NT2/D1 (cell line): Measurements from ENCODE around the gene TUB.

Experiments
- SUZ12 ChIP-seq: IDR thresholded peaks from 2 replicates; pipeline ENCODE4 v1.6.1; 2011; ENCODE audit not compliant: insufficient read length, insufficient read depth; ENCODE audit errors: extremely low read depth
- ZNF274 ChIP-seq: IDR thresholded peaks from 2 replicates; pipeline ENCODE4 v1.6.1; 2011; ENCODE audit warnings: mild to moderate bottlenecking, low read depth, low read length

DNA sequence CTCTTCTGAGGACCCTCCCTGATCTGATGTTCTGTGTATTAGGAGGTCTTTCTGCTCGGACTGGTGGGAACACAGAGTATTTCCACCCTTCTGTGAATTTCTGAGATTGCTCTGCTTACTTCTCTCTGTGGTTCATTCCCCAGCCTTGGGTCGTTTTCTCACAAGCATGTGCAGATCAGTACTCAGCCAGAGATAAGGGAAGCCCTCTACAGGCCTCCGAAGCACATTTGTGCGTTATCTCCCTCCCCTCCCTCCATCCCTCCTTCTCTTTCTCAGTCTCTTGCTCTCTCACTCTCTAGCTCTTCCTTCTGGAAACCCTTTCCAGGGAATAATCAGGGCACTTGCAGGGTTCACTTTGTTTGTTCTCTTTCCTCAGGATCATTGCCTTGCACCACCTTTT, 35.2 kb upstream of the TUB start:
- TF ChIP-seq ZNF274 (no peak), SUZ12 (no peak)
